Retina (tissue), 1 donor: ENCODE measurements around the gene ZMIZ2.
A peak's percentile ranks its signal among the peaks of the same experiment; 100 is the strongest.
"Not testable (repeated sequence)": the region's sequence is repeated elsewhere in the genome, so short reads cannot be mapped to it uniquely, and the experiment has no call there.

ENCODE experiments used
- DNase-seq: peaks from one replicate; pipeline ENCODE4 v3.0.0-alpha.2; 2016

The ZMIZ2 gene

GRCh38 chr7:44748045-44748947 lies at the start of gene ZMIZ2:
ZMIZ2 (plus strand) TSS chr7:44748847; CDS start chr7:44756250, 7,403 bp downstream.
- peak; percentile 81 for DNase-seq

GRCh38 chr7:44699598-44699997 lies 49.0 kb upstream of the ZMIZ2 start:
- DNase-seq: not testable (repeated sequence)

GRCh38 chr7:44700322-44700721 lies 48.3 kb upstream of the ZMIZ2 start:
- no peak for DNase-seq

GRCh38 chr7:44703391-44703790 lies 45.3 kb upstream of the ZMIZ2 start:
- not testable (repeated sequence) for DNase-seq

- DNase-seq: no peak
Measured at GRCh38 chr7:44703921-44704320, 44.7 kb upstream of the ZMIZ2 start.

- DNase-seq: no peak
Measured at GRCh38 chr7:44705434-44705833, 43.2 kb upstream of the ZMIZ2 start.

GRCh38 chr7:44706788-44707557 lies 41.7 kb upstream of the ZMIZ2 start:
- DNase-seq: no peak

- DNase-seq: no peak
Measured at GRCh38 chr7:44707558-44708230, 41.0 kb upstream of the ZMIZ2 start.

GRCh38 chr7:44709011-44709915 lies 39.4 kb upstream of the ZMIZ2 start:
- no peak for DNase-seq

GRCh38 chr7:44709945-44710596 lies 38.6 kb upstream of the ZMIZ2 start:
- DNase-seq: no peak

GRCh38 chr7:44711528-44711927 lies 37.1 kb upstream of the ZMIZ2 start:
- no peak for DNase-seq

- DNase-seq: no peak
Measured at GRCh38 chr7:44712012-44712411, 36.6 kb upstream of the ZMIZ2 start.

- DNase-seq: no peak
Measured at GRCh38 chr7:44713141-44713540, 35.5 kb upstream of the ZMIZ2 start.

- no peak for DNase-seq
Measured at GRCh38 chr7:44713680-44714335, 34.8 kb upstream of the ZMIZ2 start.

GRCh38 chr7:44716205-44716604 lies 32.4 kb upstream of the ZMIZ2 start:
- DNase-seq: no peak

GRCh38 chr7:44720301-44720700 lies 28.3 kb upstream of the ZMIZ2 start:
- DNase-seq: no peak

- DNase-seq: no peak
Measured at GRCh38 chr7:44724276-44724675, 24.4 kb upstream of the ZMIZ2 start.

GRCh38 chr7:44726250-44726649 lies 22.4 kb upstream of the ZMIZ2 start:
- DNase-seq: not testable (repeated sequence)

- DNase-seq: no peak
Measured at GRCh38 chr7:44727158-44727936, 21.3 kb upstream of the ZMIZ2 start.

- DNase-seq: no peak
Measured at GRCh38 chr7:44727937-44728262, 20.7 kb upstream of the ZMIZ2 start.
